Hepatocyte (in vitro differentiated cells): ENCODE data around the gene CRHR1. TPM values are rescaled to one million over a fixed set of nuclear protein-coding genes. Genes with fewer than 3 reads are reported as not detected.

Experiments used
- DNase-seq: peaks from one replicate; pipeline ENCODE4 v3.0.0-alpha.2; 2016; ENCODE audit warnings: low spot score
- H2AFZ ChIP-seq: fragments of 200-600 bp; sonication (generic); 2 replicates; pipeline ENCODE4 v1.6.0; 2016; ENCODE audit warnings: antibody characterized with exemption, mild to moderate bottlenecking
- H3K27ac ChIP-seq: fragments of 200-600 bp; sonication (generic); 2 replicates; pipeline ENCODE4 v1.5.1; 2016; ENCODE audit warnings: mild to moderate bottlenecking
- H3K27me3 ChIP-seq: fragments of 200-600 bp; sonication (generic); 2 replicates; pipeline ENCODE4 v1.6.1; 2016
- H3K36me3 ChIP-seq: fragments of 200-600 bp; sonication (generic); replicated peaks from 2 replicates; pipeline ENCODE4 v1.5.1; 2016; ENCODE audit warnings: low read depth; ENCODE audit not compliant: insufficient read depth
- H3K4me1 ChIP-seq: fragments of 200-600 bp; sonication (generic); 2 replicates; pipeline ENCODE4 v1.5.1; 2016; ENCODE audit warnings: mild to moderate bottlenecking, moderate library complexity; ENCODE audit not compliant: insufficient read depth
- H3K4me2 ChIP-seq: fragments of 200-600 bp; sonication (generic); 2 replicates; pipeline ENCODE4 v1.6.0; 2016
- H3K4me3 ChIP-seq: fragments of 200-600 bp; sonication (generic); 2 replicates; pipeline ENCODE4 v1.5.1; 2016; ENCODE audit warnings: mild to moderate bottlenecking
- H3K79me2 ChIP-seq: fragments of 200-600 bp; sonication (generic); 2 replicates; pipeline ENCODE4 v1.6.0; 2017; ENCODE audit warnings: mild to moderate bottlenecking
- H3K9me2 ChIP-seq: fragments of 200-600 bp; sonication (generic); replicated peaks from 2 replicates; pipeline ENCODE4 v1.6.0; 2017; ENCODE audit warnings: mild to moderate bottlenecking; ENCODE audit not compliant: insufficient read depth
- H3K9me3 ChIP-seq: fragments of 200-600 bp; sonication (generic); 2 replicates; pipeline ENCODE4 v1.5.1; 2016; ENCODE audit warnings: low read depth, mild to moderate bottlenecking
- H4K20me1 ChIP-seq: fragments of 200-600 bp; sonication (generic); 2 replicates; pipeline ENCODE4 v1.6.0; 2016; ENCODE audit warnings: mild to moderate bottlenecking; ENCODE audit not compliant: insufficient read depth, poor library complexity, severe bottlenecking
- CTCF ChIP-seq: fragments of 200-600 bp; sonication (generic); IDR thresholded peaks from 2 replicates; pipeline ENCODE4 v1.5.1; 2016; ENCODE audit warnings: antibody characterized with exemption, mild to moderate bottlenecking; ENCODE audit not compliant: poor library complexity
- EZH2 ChIP-seq: fragments of 200-600 bp; sonication (generic); IDR thresholded peaks from 2 replicates; pipeline ENCODE4 v1.6.1; 2016; ENCODE audit warnings: antibody characterized with exemption, mild to moderate bottlenecking, borderline replicate concordance
- EZH2phosphoT487 ChIP-seq: fragments of 200-600 bp; sonication (generic); IDR thresholded peaks from one replicate; pipeline ENCODE4 v1.6.1; 2018; ENCODE audit warnings: antibody characterized with exemption, mild to moderate bottlenecking, low read depth, moderate library complexity; ENCODE audit not compliant: unreplicated experiment, severe bottlenecking
- WGBS: methylation state at CpG from one replicate; pipeline ENCODE4 v1.1.6; 2016; ENCODE audit warnings: low lambda C conversion rate; ENCODE audit errors: missing lambda C conversion rate; 5-methylcytosine and 5-hydroxymethylcytosine counted together
- polyA plus RNA-seq: library from polyadenylated mRNA; unstranded; fragments of >200 nt; fragmentation: Nextera tagmentation; extraction: Ambion mirVana; gene quantifications from 2 replicates; pipeline ENCODE4 v1.2.1, GENCODE V29; 2016
- total RNA-seq: library from RNA; depleted of rRNA; stranded (reverse); fragments of >200 nt; gene quantifications from 2 replicates; pipeline ENCODE4 v1.2.3, GENCODE V29; 2014

CRHR1 gene
- total and polyA plus RNA-seq, 2 experiments from 2014 or later = not detected

GRCh38 chr17:45868276-45868675, 84.2 kb downstream of the CRHR1 start:
- WGBS = 46% methylated on average over 5 of the region's 5 CpGs
- Histone ChIP-seq H3K27ac (no peak overlapping the region), H3K4me1 (no peaks in the 10 kb centered on the region), H3K79me2 (no peaks in the 10 kb centered on the region), H3K36me3 (no peaks in the 10 kb centered on the region), H2AFZ (no peak overlapping the region), H3K4me2 (no peak overlapping the region), H3K27me3 (peaks cover 5% of the 10 kb centered on the region), H3K9me3 (no peaks in the 10 kb centered on the region), H3K9me2 (no peaks in the 10 kb centered on the region), H4K20me1 (no peaks in the 10 kb centered on the region), H3K4me3 (no peak overlapping the region)
- no peak for DNase-seq
- no peak for TF ChIP-seq EZH2
- TF ChIP-seq EZH2phosphoT487 = no peak
- TF ChIP-seq CTCF = no peak

- Histone ChIP-seq H3K27ac (no peak overlapping the region), H4K20me1 (no peaks in the 10 kb centered on the region), H3K4me2 (no peak overlapping the region), H3K9me2 (no peaks in the 10 kb centered on the region), H3K9me3 (no peaks in the 10 kb centered on the region), H3K4me3 (no peak overlapping the region), H3K27me3 (peaks cover under 1% of the 10 kb centered on the region), H3K4me1 (no peaks in the 10 kb centered on the region), H3K79me2 (no peaks in the 10 kb centered on the region), H3K36me3 (no peaks in the 10 kb centered on the region), H2AFZ (no peak overlapping the region)
- WGBS = 55% methylated on average over 14 of the region's 14 CpGs
- no peak for DNase-seq
- no peak for TF ChIP-seq CTCF
Observed at GRCh38 chr17:45869676-45870341, 85.7 kb downstream of the CRHR1 start.

- no peaks in the 10 kb centered on the region for H4K20me1 ChIP-seq
- H3K79me2 ChIP-seq = no peaks in the 10 kb centered on the region
- TF ChIP-seq EZH2 = no peak
- TF ChIP-seq EZH2phosphoT487 = no peak
- no peak for TF ChIP-seq CTCF
- no peak for DNase-seq
- no peaks in the 10 kb centered on the region for H3K4me1 ChIP-seq
- no peaks in the 10 kb centered on the region for H3K9me2 ChIP-seq
- H2AFZ ChIP-seq = no peak overlapping the region
- no peaks in the 10 kb centered on the region for H3K27me3 ChIP-seq
- WGBS = 44% methylated on average over 4 of the region's 4 CpGs
- H3K4me2 ChIP-seq = no peak overlapping the region
- H3K4me3 ChIP-seq = no peak overlapping the region
- no peaks in the 10 kb centered on the region for H3K36me3 ChIP-seq
- H3K9me3 ChIP-seq = no peaks in the 10 kb centered on the region
- H3K27ac ChIP-seq = no peak overlapping the region
Observed at GRCh38 chr17:45870342-45870974, 86.3 kb downstream of the CRHR1 start.
